Uterus (tissue), 2 donors: ENCODE data around the gene CLTB.
"Not testable (repeated sequence)": the region's sequence is repeated elsewhere in the genome, so short reads cannot be mapped to it uniquely, and the experiment has no call there.

ENCODE experiments used
- POLR2A ChIP-seq, 2 donors: fragments of 450-650 bp; IDR thresholded peaks; one replicate each; pipeline ENCODE4 v1.6.1; 2016; ENCODE audit warnings: antibody characterized with exemption in 2 of 2, mild to moderate bottlenecking in 1 of 2, moderate library complexity in 1 of 2
- TF ChIP-seq, protein P1 (sequence below), 4 experiments: fragments of 200-600 bp in 2 of 4; fragments of 450-650 bp in 2 of 4; sonication (generic) in 2 of 4; IDR thresholded peaks; one replicate each; pipeline ENCODE4 v1.5.1; 2016 to 2019; ENCODE audit warnings: antibody characterized with exemption in 4 of 4, mild to moderate bottlenecking in 2 of 4, moderate library complexity in 1 of 4

DNA sequence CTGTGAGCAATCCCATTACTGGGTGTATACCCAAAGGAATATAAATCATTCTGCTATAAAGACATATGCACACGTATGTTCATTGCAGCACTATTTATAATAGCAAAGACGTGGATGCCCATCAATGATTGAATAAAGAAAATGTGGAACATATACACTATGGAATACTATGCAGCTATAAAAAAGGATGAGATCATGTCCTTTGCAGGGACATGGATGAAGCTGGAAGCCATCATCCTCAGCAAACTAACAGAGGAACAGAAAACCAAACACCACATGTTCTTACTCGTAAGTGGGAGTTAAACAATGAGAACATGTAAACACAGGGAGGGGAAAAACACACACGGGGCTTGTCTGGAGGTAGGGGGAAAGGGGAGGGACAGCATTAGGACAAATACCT, 26.6 kb upstream of the CLTB start:
- TF ChIP-seq, protein P1, sequence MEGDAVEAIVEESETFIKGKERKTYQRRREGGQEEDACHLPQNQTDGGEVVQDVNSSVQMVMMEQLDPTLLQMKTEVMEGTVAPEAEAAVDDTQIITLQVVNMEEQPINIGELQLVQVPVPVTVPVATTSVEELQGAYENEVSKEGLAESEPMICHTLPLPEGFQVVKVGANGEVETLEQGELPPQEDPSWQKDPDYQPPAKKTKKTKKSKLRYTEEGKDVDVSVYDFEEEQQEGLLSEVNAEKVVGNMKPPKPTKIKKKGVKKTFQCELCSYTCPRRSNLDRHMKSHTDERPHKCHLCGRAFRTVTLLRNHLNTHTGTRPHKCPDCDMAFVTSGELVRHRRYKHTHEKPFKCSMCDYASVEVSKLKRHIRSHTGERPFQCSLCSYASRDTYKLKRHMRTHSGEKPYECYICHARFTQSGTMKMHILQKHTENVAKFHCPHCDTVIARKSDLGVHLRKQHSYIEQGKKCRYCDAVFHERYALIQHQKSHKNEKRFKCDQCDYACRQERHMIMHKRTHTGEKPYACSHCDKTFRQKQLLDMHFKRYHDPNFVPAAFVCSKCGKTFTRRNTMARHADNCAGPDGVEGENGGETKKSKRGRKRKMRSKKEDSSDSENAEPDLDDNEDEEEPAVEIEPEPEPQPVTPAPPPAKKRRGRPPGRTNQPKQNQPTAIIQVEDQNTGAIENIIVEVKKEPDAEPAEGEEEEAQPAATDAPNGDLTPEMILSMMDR (IDR thresholded peaks at IDR 0.05), result not testable (repeated sequence)
- not testable (repeated sequence) for TF ChIP-seq POLR2A (IDR thresholded peaks at IDR 0.05)
